Globus pallidus (tissue), 1 donor: ENCODE measurements around the gene SCAI.
"Not testable (repeated sequence)": the region's sequence is repeated elsewhere in the genome, so short reads cannot be mapped to it uniquely, and the experiment has no call there.

Source experiments
- DNase-seq: peaks from one replicate; pipeline ENCODE4 v3.0.0-alpha.2; 2015; ENCODE audit warnings: low spot score

The SCAI gene

GRCh38 chr9:125106285-125106893 lies 36.9 kb downstream of the SCAI start:
- no peak for DNase-seq

- no peak for DNase-seq
Observed at GRCh38 chr9:125103770-125104460, 39.4 kb downstream of the SCAI start.

GRCh38 chr9:125103021-125103420 lies 40.3 kb downstream of the SCAI start:
- no peak for DNase-seq

- DNase-seq, result no peak
Observed at GRCh38 chr9:125100822-125101221, 42.5 kb downstream of the SCAI start.

GRCh38 chr9:125099816-125100215 lies 43.5 kb downstream of the SCAI start:
- no peak for DNase-seq

GRCh38 chr9:125095821-125096443 lies 47.4 kb downstream of the SCAI start:
- DNase-seq, result no peak

- no peak for DNase-seq
Observed at GRCh38 chr9:125091121-125091520, 52.2 kb downstream of the SCAI start.

GRCh38 chr9:125089331-125089730 lies 54.0 kb downstream of the SCAI start:
- DNase-seq, result no peak

- no peak for DNase-seq
Observed at GRCh38 chr9:125088752-125089151, 54.6 kb downstream of the SCAI start.

GRCh38 chr9:125085703-125086477 lies 57.4 kb downstream of the SCAI start:
- no peak for DNase-seq

GRCh38 chr9:125082197-125082596 lies 61.1 kb downstream of the SCAI start:
- not testable (repeated sequence) for DNase-seq

- DNase-seq, result not testable (repeated sequence)
Observed at GRCh38 chr9:125080797-125081196, 62.5 kb downstream of the SCAI start.

GRCh38 chr9:125079931-125080330 lies 63.4 kb downstream of the SCAI start:
- no peak for DNase-seq

- no peak for DNase-seq
Observed at GRCh38 chr9:125075997-125076396, 67.3 kb downstream of the SCAI start.

GRCh38 chr9:125074976-125075375 lies 68.4 kb downstream of the SCAI start:
- no peak for DNase-seq

GRCh38 chr9:125066839-125067619 lies 76.3 kb downstream of the SCAI start:
- peak; percentile 16 for DNase-seq

- no peak for DNase-seq
Observed at GRCh38 chr9:125061391-125061790, 81.9 kb downstream of the SCAI start.

GRCh38 chr9:125049212-125050049 lies 93.9 kb downstream of the SCAI start:
- DNase-seq, result no peak

- no peak for DNase-seq
Observed at GRCh38 chr9:125043631-125044030, 99.7 kb downstream of the SCAI start.

- DNase-seq, result no peak
Observed at GRCh38 chr9:125043148-125043547, 100.2 kb downstream of the SCAI start.

- no peak for DNase-seq
Observed at GRCh38 chr9:125038166-125038565, 105.2 kb downstream of the SCAI start.
